Right lobe of liver (tissue), 4 donors: ENCODE measurements around the gene PPP3R1.

ENCODE experiments used
- POLR2A ChIP-seq: fragments of 450-650 bp; IDR thresholded peaks from one replicate; pipeline ENCODE4 v1.6.1; 2017; ENCODE audit warnings: antibody characterized with exemption, mild to moderate bottlenecking
- TF ChIP-seq, protein P1 (sequence below), 4 donors: fragments of 200-600 bp in 3 of 4; fragments of 450-650 bp in 1 of 4; IDR thresholded peaks; one replicate each; pipeline versions ENCODE4 v1.5.1 to v1.8.0; 2016 to 2022; ENCODE audit warnings: antibody characterized with exemption in 4 of 4, mild to moderate bottlenecking in 2 of 4
- donor health status: DM: no; HTN: no; CAD: no.
- donor health status: DM: no; HTN: no; CAD: no.
- donor health status: DM: no; HTN: yes; CAD: no.

DNA sequence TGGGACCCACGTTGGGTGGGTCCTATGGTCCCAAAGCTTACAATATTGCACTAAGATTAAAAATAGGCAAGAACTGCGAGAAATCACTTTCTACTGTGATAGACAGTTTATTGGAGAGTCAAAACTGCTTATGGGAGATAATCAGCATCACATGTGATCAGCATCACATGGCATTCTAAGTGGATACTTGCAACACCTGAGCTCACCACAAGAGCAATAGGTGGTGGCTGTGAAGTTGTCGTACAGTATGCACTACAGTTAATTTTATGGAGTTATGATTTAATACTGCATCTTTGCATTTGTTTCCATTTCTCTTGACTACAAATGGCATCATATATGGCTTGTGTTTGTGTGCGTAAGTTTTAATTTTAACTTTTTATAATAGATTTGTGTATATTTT lies 83.0 kb downstream of the PPP3R1 start:
- no peak for TF ChIP-seq POLR2A
- TF ChIP-seq, protein P1, sequence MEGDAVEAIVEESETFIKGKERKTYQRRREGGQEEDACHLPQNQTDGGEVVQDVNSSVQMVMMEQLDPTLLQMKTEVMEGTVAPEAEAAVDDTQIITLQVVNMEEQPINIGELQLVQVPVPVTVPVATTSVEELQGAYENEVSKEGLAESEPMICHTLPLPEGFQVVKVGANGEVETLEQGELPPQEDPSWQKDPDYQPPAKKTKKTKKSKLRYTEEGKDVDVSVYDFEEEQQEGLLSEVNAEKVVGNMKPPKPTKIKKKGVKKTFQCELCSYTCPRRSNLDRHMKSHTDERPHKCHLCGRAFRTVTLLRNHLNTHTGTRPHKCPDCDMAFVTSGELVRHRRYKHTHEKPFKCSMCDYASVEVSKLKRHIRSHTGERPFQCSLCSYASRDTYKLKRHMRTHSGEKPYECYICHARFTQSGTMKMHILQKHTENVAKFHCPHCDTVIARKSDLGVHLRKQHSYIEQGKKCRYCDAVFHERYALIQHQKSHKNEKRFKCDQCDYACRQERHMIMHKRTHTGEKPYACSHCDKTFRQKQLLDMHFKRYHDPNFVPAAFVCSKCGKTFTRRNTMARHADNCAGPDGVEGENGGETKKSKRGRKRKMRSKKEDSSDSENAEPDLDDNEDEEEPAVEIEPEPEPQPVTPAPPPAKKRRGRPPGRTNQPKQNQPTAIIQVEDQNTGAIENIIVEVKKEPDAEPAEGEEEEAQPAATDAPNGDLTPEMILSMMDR (IDR thresholded peaks at IDR 0.05): no peak
